Measurements from ENCODE around the gene STK40. TPM values are rescaled to one million over a fixed set of nuclear protein-coding genes. Genes with fewer than 3 reads are reported as not detected.

STK40 gene
- total and polyA plus RNA-seq, 9 of the 15 experiments (the other 6 are each of a cell fraction or from before 2014, with no cell fraction given): 0.69 to 94.3 (median 39.1) TPM

- TF ChIP-seq MXD1 (CRISPR knock-in tag; IDR thresholded peaks at IDR 0.05; ENCODE audit: borderline replicate concordance, poor library complexity, severe bottlenecking) (peak; percentile 45), ZNF511 (CRISPR knock-in tag; IDR thresholded peaks at IDR 0.05) (peak; percentile 97; the same call in 1 of the 2 replicates), CHCHD3 (CRISPR knock-in tag; IDR thresholded peaks at IDR 0.05) (peak; percentile 5; the same call in 1 of the 2 replicates), FIP1L1 (IDR thresholded peaks at IDR 0.05; ENCODE audit: low read depth, low read length, poor library complexity, severe bottlenecking) (peak; percentile 42), TAF1 (IDR thresholded peaks at IDR 0.05; ENCODE audit: control insufficient read depth, extremely low read depth, insufficient read depth, low read length, severe bottlenecking) (peak; percentile 97), POLR2H (tag; IDR thresholded peaks at IDR 0.05; ENCODE audit: low read depth) (peak; percentile 71), ILF3 (IDR thresholded peaks at IDR 0.05; ENCODE audit: borderline replicate concordance) (no peak; the same call in 1 of the 2 replicates), SIN3A (IDR thresholded peaks at IDR 0.05; ENCODE audit: borderline replicate concordance in 2 of 2, control insufficient read depth in 1 of 2, low read depth in 2 of 2, low read length in 2 of 2) (peak; percentile 65 to 97; a peak in 3 of 4 replicates), XRCC3 (IDR thresholded peaks at IDR 0.05) (no peak), FOXK2 (conservative IDR thresholded peaks at IDR 0.05 in 1 of 2, IDR thresholded peaks at IDR 0.05 in 1 of 2; ENCODE audit: low read depth in 2 of 2) (peak; percentile 22 to 59; a peak in 2 of 4 replicates), ZNF263 (CRISPR knock-in tag; IDR thresholded peaks at IDR 0.05; ENCODE audit: borderline replicate concordance) (peak; percentile 86), USF1 (CRISPR knock-in tag; IDR thresholded peaks at IDR 0.05) (peak; percentile 85), CCAR2 (IDR thresholded peaks at IDR 0.05; ENCODE audit: low read depth, low read length) (no peak), ZNF121 (CRISPR knock-in tag; conservative IDR thresholded peaks at IDR 0.05) (0 out of 2 replicates have a peak, but pooled peaks have one; percentile 54), KLF1 (tag; IDR thresholded peaks at IDR 0.05) (no peak)
- TF ChIP-seq, protein P1, sequence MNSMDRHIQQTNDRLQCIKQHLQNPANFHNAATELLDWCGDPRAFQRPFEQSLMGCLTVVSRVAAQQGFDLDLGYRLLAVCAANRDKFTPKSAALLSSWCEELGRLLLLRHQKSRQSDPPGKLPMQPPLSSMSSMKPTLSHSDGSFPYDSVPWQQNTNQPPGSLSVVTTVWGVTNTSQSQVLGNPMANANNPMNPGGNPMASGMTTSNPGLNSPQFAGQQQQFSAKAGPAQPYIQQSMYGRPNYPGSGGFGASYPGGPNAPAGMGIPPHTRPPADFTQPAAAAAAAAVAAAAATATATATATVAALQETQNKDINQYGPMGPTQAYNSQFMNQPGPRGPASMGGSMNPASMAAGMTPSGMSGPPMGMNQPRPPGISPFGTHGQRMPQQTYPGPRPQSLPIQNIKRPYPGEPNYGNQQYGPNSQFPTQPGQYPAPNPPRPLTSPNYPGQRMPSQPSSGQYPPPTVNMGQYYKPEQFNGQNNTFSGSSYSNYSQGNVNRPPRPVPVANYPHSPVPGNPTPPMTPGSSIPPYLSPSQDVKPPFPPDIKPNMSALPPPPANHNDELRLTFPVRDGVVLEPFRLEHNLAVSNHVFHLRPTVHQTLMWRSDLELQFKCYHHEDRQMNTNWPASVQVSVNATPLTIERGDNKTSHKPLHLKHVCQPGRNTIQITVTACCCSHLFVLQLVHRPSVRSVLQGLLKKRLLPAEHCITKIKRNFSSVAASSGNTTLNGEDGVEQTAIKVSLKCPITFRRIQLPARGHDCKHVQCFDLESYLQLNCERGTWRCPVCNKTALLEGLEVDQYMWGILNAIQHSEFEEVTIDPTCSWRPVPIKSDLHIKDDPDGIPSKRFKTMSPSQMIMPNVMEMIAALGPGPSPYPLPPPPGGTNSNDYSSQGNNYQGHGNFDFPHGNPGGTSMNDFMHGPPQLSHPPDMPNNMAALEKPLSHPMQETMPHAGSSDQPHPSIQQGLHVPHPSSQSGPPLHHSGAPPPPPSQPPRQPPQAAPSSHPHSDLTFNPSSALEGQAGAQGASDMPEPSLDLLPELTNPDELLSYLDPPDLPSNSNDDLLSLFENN (IDR thresholded peaks at IDR 0.05; ENCODE audit: low read depth in 2 of 2, low read length in 2 of 2): peak in 1 of 2 experiments; percentile 26; a peak in 1 of 4 replicates
- TF ChIP-seq, protein P2, sequence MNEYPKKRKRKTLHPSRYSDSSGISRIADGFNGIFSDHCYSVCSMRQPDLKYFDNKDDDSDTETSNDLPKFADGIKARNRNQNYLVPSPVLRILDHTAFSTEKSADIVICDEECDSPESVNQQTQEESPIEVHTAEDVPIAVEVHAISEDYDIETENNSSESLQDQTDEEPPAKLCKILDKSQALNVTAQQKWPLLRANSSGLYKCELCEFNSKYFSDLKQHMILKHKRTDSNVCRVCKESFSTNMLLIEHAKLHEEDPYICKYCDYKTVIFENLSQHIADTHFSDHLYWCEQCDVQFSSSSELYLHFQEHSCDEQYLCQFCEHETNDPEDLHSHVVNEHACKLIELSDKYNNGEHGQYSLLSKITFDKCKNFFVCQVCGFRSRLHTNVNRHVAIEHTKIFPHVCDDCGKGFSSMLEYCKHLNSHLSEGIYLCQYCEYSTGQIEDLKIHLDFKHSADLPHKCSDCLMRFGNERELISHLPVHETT (CRISPR knock-in tag; conservative IDR thresholded peaks at IDR 0.05 in 1 of 2, IDR thresholded peaks at IDR 0.05 in 1 of 2): peak in 1 of 2 experiments; percentile 40; a peak in 2 of 4 replicates
Measured at GRCh38 chr1:36397378-36398230, 11.9 kb upstream of the STK40 start, which contains the start of gene LSM10 (continued).
